DOHH2 (cell line): ENCODE data around the gene MAGEA12.
"Not testable (repeated sequence)": the region's sequence is repeated elsewhere in the genome, so short reads cannot be mapped to it uniquely, and the experiment has no call there.

ENCODE experiments used
- H3F3A ChIP-seq: fragments of 200-600 bp; sonication (generic), shearing (Covaris generic); 2 replicates; pipeline ENCODE4 v1.6.0; 2016; ENCODE audit warnings: antibody characterized with exemption, mild to moderate bottlenecking; ENCODE audit not compliant: control insufficient read depth, insufficient read depth
- H3K27ac ChIP-seq: fragments of 200-600 bp; sonication (generic); 2 replicates; pipeline ENCODE4 v1.5.1; 2014; ENCODE audit warnings: low read depth, mild to moderate bottlenecking, low read length, moderate library complexity
- H3K27me3 ChIP-seq: fragments of 200-600 bp; sonication (generic); 2 replicates; pipeline ENCODE4 v1.6.1; 2014; ENCODE audit warnings: mild to moderate bottlenecking, low read length, mixed read lengths; ENCODE audit not compliant: control insufficient read depth
- H3K36me3 ChIP-seq: fragments of 200-600 bp; sonication (generic); 2 replicates; pipeline ENCODE4 v1.6.1; 2014; ENCODE audit warnings: mild to moderate bottlenecking, low read length, moderate library complexity, mixed read lengths; ENCODE audit not compliant: control insufficient read depth
- H3K4me1 ChIP-seq: fragments of 200-600 bp; sonication (generic); 2 replicates; pipeline ENCODE4 v1.6.1; 2014; ENCODE audit warnings: mild to moderate bottlenecking, low read length, mixed read lengths; ENCODE audit not compliant: control insufficient read depth
- H3K4me2 ChIP-seq: fragments of 200-600 bp; sonication (generic); 2 replicates; pipeline ENCODE4 v1.6.0; 2014; ENCODE audit warnings: mild to moderate bottlenecking, low read length, moderate library complexity
- H3K4me3 ChIP-seq: fragments of 200-600 bp; sonication (generic); 2 replicates; pipeline ENCODE4 v1.5.1; 2014; ENCODE audit warnings: mild to moderate bottlenecking, low read length, mixed read lengths
- H3K79me2 ChIP-seq: fragments of 200-600 bp; sonication (generic); 2 replicates; pipeline ENCODE4 v1.6.1; 2014; ENCODE audit warnings: mild to moderate bottlenecking, low read length, mixed read lengths; ENCODE audit not compliant: control insufficient read depth
- H3K9me2 ChIP-seq: fragments of 200-600 bp; sonication (generic); replicated peaks from 2 replicates; pipeline ENCODE4 v1.6.1; 2014; ENCODE audit warnings: mild to moderate bottlenecking, low read length, mixed read lengths; ENCODE audit not compliant: control insufficient read depth
- H3K9me3 ChIP-seq: fragments of 200-600 bp; sonication (generic); 2 replicates; pipeline ENCODE4 v1.6.1; 2014; ENCODE audit warnings: antibody characterized with exemption, low read length, mixed read lengths; ENCODE audit not compliant: control insufficient read depth, insufficient read depth
- H4K20me1 ChIP-seq: fragments of 200-600 bp; sonication (generic); 2 replicates; pipeline ENCODE4 v1.6.0; 2014; ENCODE audit warnings: low read depth, mild to moderate bottlenecking, antibody characterized with exemption, low read length, moderate library complexity; ENCODE audit not compliant: control insufficient read depth, insufficient read depth
- CTCF ChIP-seq: fragments of 200-600 bp; sonication (generic); IDR thresholded peaks from one replicate; pipeline ENCODE4 v1.5.1; 2014; ENCODE audit warnings: antibody characterized with exemption, mild to moderate bottlenecking, low read depth, low read length; ENCODE audit not compliant: poor library complexity, severe bottlenecking
- EZH2phosphoT487 ChIP-seq: fragments of 200-600 bp; sonication (generic); IDR thresholded peaks from 2 replicates; pipeline ENCODE4 v1.6.1; 2017; ENCODE audit warnings: borderline replicate concordance, mild to moderate bottlenecking, antibody characterized with exemption, low read length, moderate library complexity, mixed read lengths

Gene MAGEA12, protein sequence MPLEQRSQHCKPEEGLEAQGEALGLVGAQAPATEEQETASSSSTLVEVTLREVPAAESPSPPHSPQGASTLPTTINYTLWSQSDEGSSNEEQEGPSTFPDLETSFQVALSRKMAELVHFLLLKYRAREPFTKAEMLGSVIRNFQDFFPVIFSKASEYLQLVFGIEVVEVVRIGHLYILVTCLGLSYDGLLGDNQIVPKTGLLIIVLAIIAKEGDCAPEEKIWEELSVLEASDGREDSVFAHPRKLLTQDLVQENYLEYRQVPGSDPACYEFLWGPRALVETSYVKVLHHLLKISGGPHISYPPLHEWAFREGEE

DNA sequence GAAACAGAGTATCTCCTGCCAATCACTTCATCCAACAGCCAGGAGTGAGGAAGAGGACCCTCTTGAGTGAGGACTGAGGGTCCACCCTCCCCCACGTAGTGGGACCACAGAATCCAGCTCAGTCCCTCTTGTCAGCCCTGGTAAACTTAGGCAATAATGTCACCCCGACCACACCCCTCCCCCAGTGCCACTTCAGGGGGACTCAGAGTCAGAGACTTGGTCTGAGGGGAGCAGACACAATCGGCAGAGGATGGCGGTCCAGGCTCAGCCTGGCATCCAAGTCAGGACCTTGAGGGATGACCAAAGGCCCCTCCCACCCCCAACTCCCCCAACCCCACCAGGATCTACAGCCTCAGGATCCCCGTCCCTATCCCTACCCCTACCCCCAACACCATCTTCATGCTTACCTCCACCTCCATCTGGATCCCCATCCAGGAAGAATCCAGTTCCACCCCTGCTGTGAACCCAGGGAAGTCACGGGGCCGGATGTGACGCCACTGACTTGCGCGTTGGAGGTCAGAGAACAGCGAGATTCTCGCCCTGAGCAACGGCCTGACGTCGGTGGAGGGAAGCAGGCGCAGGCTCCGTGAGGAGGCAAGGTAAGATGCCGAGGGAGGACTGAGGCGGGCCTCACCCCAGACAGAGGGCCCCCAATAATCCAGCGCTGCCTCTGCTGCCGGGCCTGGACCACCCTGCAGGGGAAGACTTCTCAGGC, at the start of gene MAGEA12, which contains the start of gene CSAG1:
TSS of gene MAGEA12 (plus strand) at position 497 of the 715 bp plus-strand sequence. CDS start 2,405 bp downstream, outside the sequence.
TSS of gene CSAG1 (minus strand) at position 461 of the 715 bp plus-strand sequence. CDS start 1,261 bp downstream, outside the sequence.
- no peaks in the 10 kb centered on the region for H3K79me2 ChIP-seq
- H3K4me3 ChIP-seq, result no peak within 1 kb of the TSS
- no peaks in the 10 kb centered on the region for H4K20me1 ChIP-seq
- TF ChIP-seq CTCF (no peak), EZH2phosphoT487 (no peak)
- H3K9me2 ChIP-seq, result no peaks in the 10 kb centered on the region
- no peaks in the 10 kb centered on the region for H3K9me3 ChIP-seq
- H3K27me3 ChIP-seq, result no peaks in the 10 kb centered on the region
- H3K36me3 ChIP-seq, result no peaks in the 10 kb centered on the region
- H3K4me1 ChIP-seq, result no peaks in the 10 kb centered on the region
- no peaks in the 10 kb centered on the region for H3F3A ChIP-seq
- H3K4me2 ChIP-seq, result no peak within 1 kb of the TSS
- no peak within 1 kb of the TSS for H3K27ac ChIP-seq

DNA sequence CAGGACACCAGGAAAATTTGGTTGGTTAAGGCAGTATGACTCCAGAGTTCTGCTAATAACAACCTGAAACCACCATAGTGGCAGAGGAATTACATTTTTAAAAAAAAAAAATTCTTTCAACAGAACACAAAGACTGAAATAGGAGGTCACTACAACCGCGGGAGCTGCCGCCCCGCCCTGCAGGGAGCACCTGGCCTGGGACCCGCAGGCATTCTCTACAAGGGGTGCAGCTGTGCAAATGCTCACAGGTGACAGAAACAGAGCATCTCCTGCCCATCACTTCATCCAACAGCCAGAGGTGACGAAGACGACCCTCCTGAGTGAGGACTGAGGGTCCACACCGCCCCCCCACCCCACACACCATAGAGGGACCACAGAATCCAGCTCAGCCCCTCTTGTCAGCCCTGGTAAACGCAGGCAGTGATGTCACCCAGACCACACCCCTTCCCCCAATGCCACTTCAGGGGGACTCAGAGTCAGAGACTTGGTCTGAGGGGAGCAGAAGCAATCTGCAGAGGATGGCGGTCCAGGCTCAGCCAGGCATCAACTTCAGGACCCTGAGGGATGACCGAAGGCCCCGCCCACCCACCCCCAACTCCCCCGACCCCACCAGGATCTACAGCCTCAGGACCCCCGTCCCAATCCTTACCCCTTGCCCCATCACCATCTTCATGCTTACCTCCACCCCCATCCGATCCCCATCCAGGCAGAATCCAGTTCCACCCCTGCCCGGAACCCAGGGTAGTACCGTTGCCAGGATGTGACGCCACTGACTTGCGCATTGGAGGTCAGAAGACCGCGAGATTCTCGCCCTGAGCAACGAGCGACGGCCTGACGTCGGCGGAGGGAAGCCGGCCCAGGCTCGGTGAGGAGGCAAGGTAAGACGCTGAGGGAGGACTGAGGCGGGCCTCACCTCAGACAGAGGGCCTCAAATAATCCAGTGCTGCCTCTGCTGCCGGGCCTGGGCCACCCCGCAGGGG, 35.3 kb upstream of the MAGEA12 start, which contains the start of gene MAGEA3:
TSS of gene MAGEA3 (plus strand) at position 843 of the 980 bp plus-strand sequence. CDS start 2,039 bp downstream, outside the sequence.
- H3K36me3 ChIP-seq, H3K79me2 ChIP-seq, H3K4me2 ChIP-seq, H4K20me1 ChIP-seq, H3K27ac ChIP-seq, H3K27me3 ChIP-seq, H3K4me1 ChIP-seq, H3K9me3 ChIP-seq, H3K9me2 ChIP-seq, H3K4me3 ChIP-seq, H3F3A ChIP-seq: not testable (repeated sequence)

- H3K79me2 ChIP-seq, H3F3A ChIP-seq, H3K9me3 ChIP-seq, H3K27me3 ChIP-seq, H4K20me1 ChIP-seq, H3K27ac ChIP-seq, H3K4me1 ChIP-seq, H3K4me2 ChIP-seq, H3K9me2 ChIP-seq, H3K36me3 ChIP-seq, H3K4me3 ChIP-seq: not testable (repeated sequence)
Observed at GRCh38 chrX:152700390-152700789, 33.2 kb upstream of the MAGEA12 start.

DNA sequence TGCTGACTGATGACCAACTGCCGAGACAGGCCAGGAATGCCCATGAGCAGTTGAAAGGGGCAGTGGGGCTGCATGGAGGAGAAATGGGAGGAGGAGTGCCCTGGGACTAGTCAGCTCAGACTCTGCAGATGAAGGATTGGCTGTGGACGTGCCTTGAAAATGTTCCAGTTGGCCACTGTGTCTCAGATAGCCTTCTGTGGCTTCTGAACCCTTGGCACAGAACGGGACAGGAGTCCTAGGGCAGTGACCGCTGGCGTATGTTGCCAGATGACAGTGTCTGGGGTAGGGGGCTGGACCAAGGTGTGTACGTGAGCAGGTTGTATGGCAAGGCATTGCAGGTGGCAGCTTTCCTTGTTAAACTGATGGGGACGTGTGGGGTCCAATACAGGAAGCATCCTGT, 27.1 kb upstream of the MAGEA12 start:
- H3K9me2 ChIP-seq, H4K20me1 ChIP-seq, H3K27ac ChIP-seq: not testable (repeated sequence)

DNA sequence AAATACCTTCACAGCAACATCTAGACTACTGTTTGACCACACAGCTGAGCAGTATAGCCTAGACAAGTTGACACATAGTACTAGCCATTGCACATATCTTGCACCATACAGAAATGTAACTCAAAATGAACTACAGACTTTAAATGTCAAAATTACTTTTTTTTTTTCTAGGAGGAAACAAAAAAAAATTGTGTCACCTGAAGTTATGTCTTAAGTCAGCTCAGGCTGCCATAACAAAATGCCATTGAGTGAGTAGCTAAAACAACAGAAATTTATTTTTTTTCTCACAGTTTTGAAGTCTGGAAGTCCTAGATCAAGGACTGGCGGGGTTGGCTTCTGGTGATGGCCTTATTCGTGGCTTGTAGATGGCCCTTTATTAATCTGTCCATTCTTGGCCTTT, 24.4 kb upstream of the MAGEA12 start, which contains the start of gene CSAG2:
TSS of gene CSAG2 (minus strand) at position 101 of the 400 bp plus-strand sequence. CDS start 161 bp downstream, outside the sequence.
- H3K4me3 ChIP-seq, H3K4me2 ChIP-seq, H3K9me2 ChIP-seq, H3F3A ChIP-seq, H3K27me3 ChIP-seq, H3K79me2 ChIP-seq, H3K9me3 ChIP-seq, H3K4me1 ChIP-seq, H3K27ac ChIP-seq, H4K20me1 ChIP-seq, H3K36me3 ChIP-seq: not testable (repeated sequence)

More for the DNA sequence above, 27.1 kb upstream of the MAGEA12 start:
- not testable (repeated sequence) for H3K4me2 ChIP-seq, H3F3A ChIP-seq, H3K9me3 ChIP-seq, H3K4me3 ChIP-seq, H3K4me1 ChIP-seq, H3K27me3 ChIP-seq, H3K79me2 ChIP-seq, H3K36me3 ChIP-seq

- not testable (repeated sequence) for H4K20me1 ChIP-seq, H3K36me3 ChIP-seq, H3K27ac ChIP-seq, H3K27me3 ChIP-seq, H3F3A ChIP-seq, H3K9me2 ChIP-seq, H3K4me1 ChIP-seq, H3K4me3 ChIP-seq, H3K4me2 ChIP-seq, H3K79me2 ChIP-seq, H3K9me3 ChIP-seq
Observed at GRCh38 chrX:152713195-152713594, 20.4 kb upstream of the MAGEA12 start.
